Keratinocyte (primary cell): ENCODE measurements around the gene NUDT2.

Experiments
- CTCF ChIP-seq, 3 experiments: IDR thresholded peaks in 1 of 3; conservative IDR thresholded peaks in 1 of 3; optimal IDR thresholded peaks in 1 of 3; 2 replicates in 2 of 3; 3 replicates in 1 of 3; pipeline versions ENCODE3 to v1.5.1; 2011; ENCODE audit warnings: low read length in 3 of 3, mild to moderate bottlenecking in 3 of 3, moderate library complexity in 2 of 3, control low read depth in 1 of 3, inconsistent platforms in 1 of 3; ENCODE audit not compliant: insufficient read depth in 2 of 3; ENCODE audit errors: extremely low read depth in 1 of 3
- EZH2 ChIP-seq: IDR thresholded peaks from one replicate; pipeline ENCODE4 v1.6.1; 2012; ENCODE audit warnings: inconsistent platforms, mild to moderate bottlenecking, low read length, moderate library complexity

GRCh38 chr9:34377404-34377746 lies 48.0 kb downstream of the NUDT2 start:
- TF ChIP-seq CTCF (optimal IDR thresholded peaks at IDR 0.05 in 1 of 3, IDR thresholded peaks at IDR 0.05 in 1 of 3, conservative IDR thresholded peaks at IDR 0.05 in 1 of 3; ENCODE audit: extremely low read depth in 1 of 3, insufficient read depth in 2 of 3, low read length in 3 of 3) (no peak), EZH2 (no peak)
